Stimulated activated CD4-positive, alpha-beta T cell treated with anti-CD3 and anti-CD28 coated beads, Interleukin-4, amount 100 ng/mL, for 1 hour (primary cell): Measurements from ENCODE around the gene CD300C.
"Not testable (repeated sequence)": the region's sequence is repeated elsewhere in the genome, so short reads cannot be mapped to it uniquely, and the experiment has no call there.

Experiments
- DNase-seq: peaks from one replicate; pipeline ENCODE4 v3.0.0-alpha.2; 2020

CD300C gene

DNA sequence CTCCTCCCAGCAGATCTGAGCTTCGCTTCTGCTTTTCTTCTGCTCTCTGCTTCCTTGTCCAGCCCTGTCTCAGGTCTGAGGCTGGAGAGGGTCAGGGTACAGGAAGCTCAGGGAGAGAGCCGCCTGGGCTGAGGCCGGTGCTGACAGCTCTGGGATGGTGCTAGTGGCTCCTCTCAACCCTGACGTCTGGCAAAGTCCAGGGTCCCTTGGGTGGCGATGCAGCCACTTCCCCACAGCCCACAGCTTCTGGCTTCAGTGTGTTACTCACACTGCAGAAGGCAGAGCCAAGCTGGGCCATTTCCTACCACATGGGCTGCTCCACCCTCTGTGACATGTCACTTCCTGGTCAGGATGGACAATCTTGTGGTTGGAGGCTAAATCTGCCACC, at the start of gene CD300C:
CD300C (minus strand) TSS at position 273 of the 388 bp plus-strand sequence. CDS start 333 bp downstream, outside the sequence.
- DNase-seq, result no peak

DNA sequence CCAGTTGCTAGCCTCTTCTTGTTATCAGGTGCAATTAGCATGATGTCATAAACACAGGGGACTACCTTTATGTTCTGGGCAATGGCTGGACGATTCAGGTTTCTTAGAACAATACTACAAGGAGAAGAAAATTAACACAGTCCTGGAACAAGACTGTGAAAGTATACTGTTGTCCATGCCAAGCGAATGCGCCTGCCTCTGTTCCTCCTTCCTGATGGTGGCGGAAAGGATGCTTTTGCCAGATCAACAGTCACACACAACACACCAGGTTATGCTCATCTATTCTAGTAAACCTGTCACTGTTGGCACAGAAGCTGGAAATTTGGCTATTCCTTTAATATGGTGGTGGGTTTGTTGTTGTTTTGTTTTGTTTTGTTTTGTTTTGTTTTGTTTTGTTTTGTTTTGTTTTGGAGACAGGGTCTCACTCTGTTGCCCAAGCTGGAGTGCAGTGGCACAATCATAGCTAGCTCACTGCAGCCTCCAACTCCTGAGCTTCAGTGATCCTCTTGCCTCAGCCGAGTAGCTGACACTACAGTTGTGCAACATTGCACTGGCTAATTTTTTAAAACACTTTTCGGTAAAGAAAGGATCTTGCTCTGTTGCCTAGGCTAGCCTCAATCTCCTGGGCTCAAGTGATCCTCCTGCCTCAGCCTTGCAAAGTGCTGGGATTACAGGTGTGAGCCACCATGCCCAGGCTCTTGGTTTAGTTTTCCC, 49.3 kb upstream of the CD300C start:
- DNase-seq, result no peak

GRCh38 chr17:74592087-74592990, 46.4 kb upstream of the CD300C start, which contains the start of gene CD300LD:
Gene CD300LD, minus strand, starts transcription at chr17:74592283. Its CDS starts 81 bp downstream, at chr17:74592202.
- no peak for DNase-seq

DNA sequence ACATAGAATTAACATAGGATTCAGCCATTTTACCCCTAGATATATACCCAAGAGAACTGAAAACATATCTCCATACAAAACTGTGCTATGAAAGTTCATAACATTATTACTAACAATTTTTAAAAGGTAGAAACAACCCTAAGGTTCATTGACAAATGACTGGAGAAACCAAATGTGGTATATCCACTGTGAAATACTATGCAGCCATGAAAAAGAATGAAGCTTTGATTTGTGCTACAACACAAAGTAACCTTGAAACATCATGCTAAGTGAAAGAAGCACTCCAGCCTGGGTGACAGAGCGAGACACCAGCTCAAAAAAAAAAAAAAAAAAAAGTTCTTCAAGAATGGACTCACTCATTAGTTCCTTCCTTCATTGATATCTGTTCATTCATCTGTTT, 45.6 kb upstream of the CD300C start:
- DNase-seq, result no peak

GRCh38 chr17:74585711-74586110, 39.8 kb upstream of the CD300C start:
- no peak for DNase-seq

GRCh38 chr17:74584292-74585060, 38.6 kb upstream of the CD300C start:
- DNase-seq, result no peak

- no peak for DNase-seq
Observed at GRCh38 chr17:74582633-74583032, 36.7 kb upstream of the CD300C start.

DNA sequence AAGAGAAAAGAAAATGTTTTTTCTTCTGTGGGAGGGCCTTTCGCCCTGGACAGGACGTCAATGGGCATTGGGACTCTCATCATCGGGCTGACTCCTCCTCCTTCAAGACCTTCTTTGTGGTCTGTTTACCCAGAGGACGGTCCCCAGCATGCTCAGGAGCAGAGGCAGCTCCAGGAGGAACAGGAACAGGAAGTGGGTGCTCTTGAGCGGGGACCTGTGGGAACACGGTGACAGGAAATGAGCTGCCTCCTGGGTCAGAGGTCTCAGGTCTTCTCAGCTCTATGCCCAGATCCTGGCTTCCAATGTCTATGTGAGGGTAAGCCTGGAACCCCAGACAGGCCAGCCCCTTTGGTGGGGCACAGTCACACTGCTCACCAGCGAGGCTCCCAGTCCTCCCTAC, 34.0 kb upstream of the CD300C start:
- DNase-seq, result no peak

- no peak for DNase-seq
Observed at GRCh38 chr17:74578979-74579378, 33.1 kb upstream of the CD300C start.

GRCh38 chr17:74574489-74575142, 28.7 kb upstream of the CD300C start:
- no peak for DNase-seq

GRCh38 chr17:74573635-74574034, 27.7 kb upstream of the CD300C start:
- not testable (repeated sequence) for DNase-seq

DNA sequence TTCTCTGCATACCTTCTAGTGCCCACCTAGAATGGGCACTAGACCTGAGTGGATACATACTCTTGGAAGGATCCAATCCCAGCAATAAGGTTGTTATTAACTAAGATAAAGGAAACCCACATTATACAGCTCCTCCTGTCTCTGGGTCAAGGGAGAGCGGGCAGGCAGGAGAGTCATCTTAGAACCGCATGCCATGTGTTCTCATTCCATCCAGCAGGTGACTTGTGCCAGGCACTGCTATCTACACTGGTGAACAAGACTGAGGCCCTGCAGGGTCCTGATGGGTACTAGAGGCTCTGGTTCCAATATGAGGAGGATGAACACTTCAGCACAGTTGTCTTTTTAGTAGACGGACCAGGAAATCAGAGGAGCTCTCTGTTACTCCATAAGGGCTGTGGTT, 27.3 kb upstream of the CD300C start:
- no peak for DNase-seq

DNA sequence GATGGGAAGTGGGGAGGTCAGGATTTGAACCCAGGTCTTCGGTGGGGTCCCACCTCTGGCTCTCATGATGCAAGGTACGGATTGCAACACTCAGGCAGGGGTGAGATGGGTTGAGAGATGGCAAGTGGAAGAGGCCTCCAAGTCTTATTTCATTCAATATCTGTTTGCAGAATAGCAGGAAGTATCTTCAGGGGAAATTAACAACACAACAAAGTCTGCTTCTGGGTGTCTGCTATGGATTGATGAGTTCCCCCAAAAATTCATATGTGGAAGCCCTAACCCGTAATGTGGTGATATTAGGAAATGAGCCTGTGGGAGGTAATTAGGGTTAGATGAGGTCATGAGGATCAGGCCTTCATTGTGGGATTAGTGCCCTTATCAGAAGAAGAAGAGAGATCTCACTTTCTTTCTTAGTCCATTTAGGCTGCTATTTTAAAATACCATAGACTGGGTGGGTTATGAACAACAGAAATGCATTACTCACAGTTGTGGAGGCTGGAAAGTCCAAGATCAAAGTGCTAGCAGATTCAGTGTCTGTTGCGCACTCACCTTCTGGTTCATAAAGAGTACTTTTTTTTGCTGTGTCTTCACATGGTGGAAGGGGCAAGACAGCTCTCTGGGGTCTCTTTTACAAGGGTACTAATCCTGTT, 25.8 kb upstream of the CD300C start:
- DNase-seq, result no peak

- DNase-seq, result no peak
Observed at GRCh38 chr17:74569020-74570003, 23.4 kb upstream of the CD300C start.

DNA sequence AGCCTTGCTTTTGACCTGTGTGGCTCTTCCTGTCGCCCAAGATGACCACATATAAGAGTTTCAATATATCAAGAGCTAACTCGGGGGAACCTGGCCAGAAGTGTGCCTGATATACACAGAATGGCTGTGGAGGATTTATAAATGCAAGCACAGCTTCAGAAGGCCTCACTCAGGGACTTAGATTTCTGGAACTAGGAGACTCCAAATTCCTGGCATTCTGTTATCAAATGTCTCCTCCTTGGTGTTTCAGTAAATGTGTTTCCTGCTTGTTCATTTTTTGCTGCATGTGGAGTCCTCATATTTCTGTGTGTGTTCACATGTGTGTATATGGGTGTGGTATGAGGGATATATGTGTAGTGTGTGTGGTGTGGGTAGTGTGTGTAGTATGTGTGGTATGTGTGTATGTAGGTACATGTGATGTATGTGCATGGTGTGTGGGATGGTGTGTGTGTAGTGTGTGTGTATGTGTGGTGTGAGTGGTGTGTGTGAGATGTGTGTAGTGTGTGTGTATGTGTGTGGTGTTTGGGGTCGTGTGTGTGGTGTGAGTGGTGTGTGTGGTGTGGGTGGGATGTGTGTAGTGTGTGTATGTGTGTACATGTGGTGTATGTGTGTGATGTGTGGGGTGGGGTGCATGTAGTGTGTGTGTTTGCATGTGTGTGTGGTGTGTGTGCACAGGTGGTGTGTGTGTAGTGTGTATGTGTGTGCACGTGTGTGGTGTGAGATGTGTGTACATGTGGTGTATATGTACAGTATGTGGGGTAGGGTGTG, 22.4 kb upstream of the CD300C start:
- DNase-seq, result no peak

DNA sequence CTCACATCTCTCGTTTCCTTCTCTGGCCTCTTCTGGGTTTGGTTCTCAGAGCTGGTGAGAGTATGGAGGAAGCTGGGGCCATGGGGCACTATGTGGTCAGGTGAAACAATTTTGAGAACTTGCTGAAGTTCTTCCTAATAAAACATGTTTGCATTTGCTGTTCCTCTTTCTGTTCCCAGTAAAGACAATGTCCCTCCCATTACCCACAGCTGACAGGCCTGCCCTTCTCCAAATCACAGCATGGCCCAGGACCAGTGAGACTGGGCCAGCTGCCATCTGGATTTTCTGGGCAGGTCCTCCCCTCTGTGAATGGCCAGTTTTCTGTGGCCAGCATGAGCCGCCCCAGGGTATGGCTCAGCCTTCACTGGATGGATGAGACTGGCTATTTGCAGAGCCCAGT, 21.5 kb upstream of the CD300C start, which contains the start of gene CD300H:
CD300H (minus strand) TSS at position 113 of the 400 bp plus-strand sequence.
- DNase-seq, result no peak

GRCh38 chr17:74566132-74566753, 20.3 kb upstream of the CD300C start:
- peak; percentile 23 for DNase-seq

DNA sequence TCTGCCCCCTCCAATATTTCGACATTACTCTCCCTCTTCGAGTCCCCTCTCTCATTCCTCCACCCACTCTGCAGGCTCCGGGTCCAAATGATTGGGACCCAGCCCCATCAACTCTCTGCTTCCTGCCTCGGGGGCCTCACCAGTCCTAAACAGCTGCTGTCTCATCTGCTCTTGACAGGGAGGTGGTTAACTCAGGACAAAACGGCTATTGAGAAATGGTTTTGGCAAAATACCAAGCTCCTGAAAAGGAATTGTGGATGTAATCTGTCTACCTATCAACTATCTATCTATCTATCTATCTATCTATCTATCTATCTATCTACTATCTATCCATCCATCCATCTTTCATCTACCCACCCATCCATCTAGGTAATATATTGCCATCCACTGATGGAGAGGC, 19.2 kb upstream of the CD300C start:
- no peak for DNase-seq

DNA sequence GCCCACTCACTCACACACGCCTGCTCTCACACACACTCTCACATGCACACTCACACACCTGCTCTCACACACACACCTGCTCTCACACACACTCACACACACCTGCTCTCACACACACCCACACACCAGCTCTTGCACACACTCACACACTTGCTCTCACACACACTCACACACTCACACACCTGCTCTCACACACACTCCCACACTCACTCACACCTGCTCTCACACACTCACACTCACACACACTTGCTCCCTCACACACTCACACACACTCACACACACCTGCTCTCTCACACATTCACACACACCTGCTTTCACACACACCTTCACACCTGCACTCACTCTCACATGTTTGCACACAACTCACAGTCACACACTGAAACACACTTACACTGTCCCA, 17.4 kb upstream of the CD300C start:
- no peak for DNase-seq
